ENCODE data around the gene CD28. TPM values are rescaled to one million over a fixed set of nuclear protein-coding genes. Genes with fewer than 3 reads are reported as not detected.

Gene CD28
- total RNA-seq, 1 donor from 2014 or later, result not detected

DNA sequence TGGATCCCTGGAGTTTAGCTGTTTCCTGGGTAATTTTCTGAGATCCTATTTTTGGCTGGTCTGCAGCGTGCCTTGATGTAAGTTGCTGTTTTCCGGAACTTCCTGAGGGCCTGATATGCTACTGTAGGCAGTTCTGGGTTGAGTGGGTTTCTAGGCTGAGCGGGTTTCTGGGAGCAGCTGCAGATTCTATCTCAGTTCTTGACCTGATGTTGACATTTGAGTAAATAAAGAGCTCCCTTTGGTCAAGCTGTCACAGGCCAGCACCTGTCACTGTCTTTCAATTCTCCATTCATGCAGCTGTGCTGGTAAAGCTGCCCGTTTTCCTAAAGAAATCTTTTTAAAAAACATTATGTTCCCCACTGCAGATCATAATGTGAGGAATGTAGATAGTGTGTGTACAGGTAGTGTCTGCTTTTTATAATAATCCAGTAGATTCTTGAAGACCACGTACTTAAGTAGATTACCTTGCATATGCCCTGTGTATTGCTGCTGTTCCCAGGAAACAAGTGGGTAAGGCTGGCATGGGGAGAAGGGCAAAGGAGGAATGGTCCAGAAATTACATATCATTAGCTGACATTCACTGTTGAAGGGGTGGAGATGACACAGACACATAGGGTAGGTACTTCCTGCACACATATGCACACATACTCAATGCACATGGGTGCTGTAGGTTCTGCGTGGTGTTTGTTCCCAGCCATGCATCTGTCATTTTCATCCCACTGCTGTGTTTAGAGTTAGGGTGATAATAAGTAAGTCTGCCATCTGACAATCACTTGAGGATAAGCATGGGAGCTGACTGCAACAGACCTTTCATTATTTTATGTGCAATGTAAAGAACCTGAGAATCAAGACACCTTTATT is 25.9 kb downstream of the CD28 start:
- H3K9me3 Mint-ChIP-seq, result no peaks in the 10 kb centered on the region
- H3K27me3 Mint-ChIP-seq (ENCODE audit: low read depth), result no peaks in the 10 kb centered on the region
- no peak overlapping the region for H3K27ac Mint-ChIP-seq
- H3K36me3 Mint-ChIP-seq, result no peaks in the 10 kb centered on the region
- peaks cover 3% of the 10 kb centered on the region for H3K4me1 Mint-ChIP-seq
- no peak for TF ChIP-seq CTCF (IDR thresholded peaks at IDR 0.05; ENCODE audit: unreplicated experiment)
- H3K4me3 Mint-ChIP-seq, result no peak overlapping the region
- no peak for DNase-seq (ENCODE audit: low spot score in 2 of 2, unreplicated experiment in 2 of 2)

GRCh38 chr2:203732953-203733510 is 26.6 kb downstream of the CD28 start:
- no peak overlapping the region for H3K4me3 Mint-ChIP-seq
- no peak overlapping the region for H3K27ac Mint-ChIP-seq
- TF ChIP-seq CTCF (IDR thresholded peaks at IDR 0.05; ENCODE audit: unreplicated experiment), result no peak
- DNase-seq (ENCODE audit: low spot score in 2 of 2, unreplicated experiment in 2 of 2), result no peak
- no peaks in the 10 kb centered on the region for H3K27me3 Mint-ChIP-seq (ENCODE audit: low read depth)
- H3K9me3 Mint-ChIP-seq, result no peaks in the 10 kb centered on the region
- peaks cover 3% of the 10 kb centered on the region for H3K4me1 Mint-ChIP-seq
- no peaks in the 10 kb centered on the region for H3K36me3 Mint-ChIP-seq

GRCh38 chr2:203733684-203734083 is 27.2 kb downstream of the CD28 start:
- Mint-ChIP-seq H3K4me3 (no peak overlapping the region), H3K27me3 (ENCODE audit: low read depth) (no peaks in the 10 kb centered on the region), H3K36me3 (no peaks in the 10 kb centered on the region), H3K9me3 (no peaks in the 10 kb centered on the region), H3K27ac (no peak overlapping the region), H3K4me1 (peaks cover 3% of the 10 kb centered on the region)
- no peak for TF ChIP-seq CTCF (IDR thresholded peaks at IDR 0.05; ENCODE audit: unreplicated experiment)
- DNase-seq (ENCODE audit: low spot score in 2 of 2, unreplicated experiment in 2 of 2), result no peak

- Mint-ChIP-seq H3K27me3 (ENCODE audit: low read depth) (no peaks in the 10 kb centered on the region), H3K27ac (no peak overlapping the region), H3K4me3 (no peak overlapping the region), H3K36me3 (no peaks in the 10 kb centered on the region), H3K4me1 (peaks cover 3% of the 10 kb centered on the region), H3K9me3 (no peaks in the 10 kb centered on the region)
- no peak for DNase-seq (ENCODE audit: low spot score in 2 of 2, unreplicated experiment in 2 of 2)
- no peak for TF ChIP-seq CTCF (IDR thresholded peaks at IDR 0.05; ENCODE audit: unreplicated experiment)
These were observed 28.0 kb downstream of the CD28 start for GRCh38 chr2:203734276-203734983.

- no peaks in the 10 kb centered on the region for H3K36me3 Mint-ChIP-seq
- H3K27me3 Mint-ChIP-seq (ENCODE audit: low read depth), result no peaks in the 10 kb centered on the region
- TF ChIP-seq CTCF (IDR thresholded peaks at IDR 0.05; ENCODE audit: unreplicated experiment), result no peak
- no peaks in the 10 kb centered on the region for H3K9me3 Mint-ChIP-seq
- H3K4me1 Mint-ChIP-seq, result peaks cover 5% of the 10 kb centered on the region
- H3K4me3 Mint-ChIP-seq, result no peak overlapping the region
- DNase-seq (ENCODE audit: low spot score in 2 of 2, unreplicated experiment in 2 of 2), result no peak
- H3K27ac Mint-ChIP-seq, result no peak overlapping the region
These were observed 30.9 kb downstream of the CD28 start for GRCh38 chr2:203737360-203737759.
